ENCODE measurements around the gene IL4R. TPM values are rescaled to one million over a fixed set of nuclear protein-coding genes. Genes with fewer than 3 reads are reported as not detected.
"Not testable (repeated sequence)": the region's sequence is repeated elsewhere in the genome, so short reads cannot be mapped to it uniquely, and the experiment has no call there.

Gene IL4R
- total RNA-seq, 1 experiment from 2014 or later, result 28.9 TPM

GRCh38 chr16:27327586-27327915 is 13.8 kb downstream of the IL4R start:
- in situ Hi-C loops (cut with HindIII; ENCODE audit: low pct_unique_long_range_greater_than_20kb, low sequenced_read_pairs), result no loop called here
- no peaks in the 10 kb centered on the region for H3K27me3 ChIP-seq (ENCODE audit: control insufficient read depth, insufficient read depth, low read length)
- 0 out of 2 replicates have a peak, but pooled peaks cover 3% of the 10 kb centered on the region for H3K4me1 ChIP-seq (ENCODE audit: control insufficient read depth, insufficient read depth, low read length)
- ChIA-PET POLR2A (no interaction called here), CTCF (interaction anchor here (0.9 kb wide), 1 partner anchor 93 kb away, joined by 3 read pairs; no protein-coding TSS in a partner anchor)
- intact Hi-C loops (cut with micrococcal nuclease; ENCODE audit: unreplicated experiment), result no loop called here
- TF ChIP-seq TCF7L2 (IDR thresholded peaks at IDR 0.05; ENCODE audit: low read depth, low read length) (no peak), REST (IDR thresholded peaks at IDR 0.05; ENCODE audit: insufficient read depth in 1 of 2, low read depth in 2 of 2, low read length in 1 of 2) (no peak), SIN3A (IDR thresholded peaks at IDR 0.05; ENCODE audit: borderline replicate concordance, insufficient read depth, low read depth, low read length) (no peak)
- H3K4me3 ChIP-seq (ENCODE audit: low read depth in 2 of 2, low read length in 2 of 2), result no peak overlapping the region
- H3K9me3 ChIP-seq (ENCODE audit: control insufficient read depth, insufficient read depth, low read depth, low read length), result no peaks in the 10 kb centered on the region
- no TSS peak for BruUV-seq (replicated peaks)
- DNase-seq (ENCODE audit: low read depth, low spot score) (no peak), ATAC-seq (no peak)
- no peak overlapping the region for H3K27ac ChIP-seq (ENCODE audit: low read length)
- no peaks in the 10 kb centered on the region for H3K36me3 ChIP-seq (ENCODE audit: control insufficient read depth, insufficient read depth, low read length)

GRCh38 chr16:27328937-27329336 is 15.2 kb downstream of the IL4R start:
- TF ChIP-seq REST (IDR thresholded peaks at IDR 0.05; ENCODE audit: insufficient read depth in 1 of 2, low read depth in 2 of 2, low read length in 1 of 2) (no peak), SIN3A (IDR thresholded peaks at IDR 0.05; ENCODE audit: borderline replicate concordance, insufficient read depth, low read depth, low read length) (no peak), CTCF (IDR thresholded peaks at IDR 0.05) (no peak), POLR2AphosphoS5 (IDR thresholded peaks at IDR 0.05; ENCODE audit: low read depth, low read length) (no peak), TCF7L2 (IDR thresholded peaks at IDR 0.05; ENCODE audit: low read depth, low read length) (no peak)
- H3K36me3 ChIP-seq (ENCODE audit: control insufficient read depth, insufficient read depth, low read length), result no peaks in the 10 kb centered on the region
- intact Hi-C loops (cut with micrococcal nuclease; ENCODE audit: unreplicated experiment) (no loop called here), in situ Hi-C loops (cut with HindIII; ENCODE audit: low pct_unique_long_range_greater_than_20kb, low sequenced_read_pairs) (no loop called here)
- no TSS peak for BruUV-seq (replicated peaks)
- ChIA-PET CTCF (no interaction called here), POLR2A (no interaction called here)
- H3K4me1 ChIP-seq (ENCODE audit: control insufficient read depth, insufficient read depth, low read length), result no peaks in the 10 kb centered on the region
- ATAC-seq, result no peak
- no peak overlapping the region for H3K4me3 ChIP-seq (ENCODE audit: low read depth in 2 of 2, low read length in 2 of 2)
- no peaks in the 10 kb centered on the region for H3K27me3 ChIP-seq (ENCODE audit: control insufficient read depth, insufficient read depth, low read length)
- H3K27ac ChIP-seq (ENCODE audit: low read length), result no peak overlapping the region
- H3K9me3 ChIP-seq (ENCODE audit: control insufficient read depth, insufficient read depth, low read depth, low read length), result no peaks in the 10 kb centered on the region
- DNase-seq (ENCODE audit: low read depth, low spot score), result no peak

- POLR2A ChIA-PET; intact Hi-C loops (cut with micrococcal nuclease; ENCODE audit: unreplicated experiment); H3K27me3 ChIP-seq (ENCODE audit: control insufficient read depth, insufficient read depth, low read length); BruUV-seq (replicated peaks); H3K9me3 ChIP-seq (ENCODE audit: control insufficient read depth, insufficient read depth, low read depth, low read length); in situ Hi-C loops (cut with HindIII; ENCODE audit: low pct_unique_long_range_greater_than_20kb, low sequenced_read_pairs); ATAC-seq; DNase-seq (ENCODE audit: low read depth, low spot score); H3K36me3 ChIP-seq (ENCODE audit: control insufficient read depth, insufficient read depth, low read length); CTCF ChIA-PET; H3K27ac ChIP-seq (ENCODE audit: low read length); H3K4me3 ChIP-seq (ENCODE audit: low read depth in 2 of 2, low read length in 2 of 2); H3K4me1 ChIP-seq (ENCODE audit: control insufficient read depth, insufficient read depth, low read length): not testable (repeated sequence)
Observed at GRCh38 chr16:27329376-27330079, 15.8 kb downstream of the IL4R start.

All from Panc1 (cell line).